ENCODE results near the gene PLCB3. TPM values are rescaled to one million over a fixed set of nuclear protein-coding genes. Genes with fewer than 3 reads are reported as not detected.

PLCB3 gene
- total and polyA plus RNA-seq, 2 experiments from 2014 or later = 19.0 to 23.5 TPM

DNA sequence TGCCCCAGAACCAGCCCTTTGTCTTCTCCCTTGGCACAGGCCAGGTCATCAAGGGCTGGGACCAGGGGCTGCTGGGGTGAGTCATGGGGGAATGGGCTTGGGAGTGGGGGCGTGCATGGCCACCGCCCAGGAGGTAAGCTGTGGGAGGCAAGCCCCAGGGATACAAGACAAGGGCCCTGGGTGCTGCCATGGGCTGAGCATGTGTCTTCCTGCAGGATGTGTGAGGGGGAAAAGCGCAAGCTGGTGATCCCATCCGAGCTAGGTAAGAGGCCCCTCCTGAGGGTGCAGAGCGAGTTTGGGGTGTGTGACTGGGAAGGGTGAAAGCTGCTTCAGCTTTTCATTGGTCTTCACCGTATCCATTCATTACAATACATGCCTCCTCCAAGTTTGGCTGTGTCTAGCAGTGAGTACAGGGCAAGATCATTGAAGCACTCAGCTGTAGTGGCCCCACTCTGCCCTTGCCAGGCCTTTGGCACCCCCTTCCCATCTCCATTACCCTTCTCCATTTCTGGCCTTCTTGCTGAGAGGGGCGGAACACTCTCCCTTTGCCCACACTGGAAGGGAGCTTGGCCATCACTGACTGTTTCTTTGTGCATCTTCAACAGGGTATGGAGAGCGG lies 8.0 kb upstream of the PLCB3 start:
- Histone ChIP-seq H3K4me3 (no peak overlapping the region), H2AFZ (no peak overlapping the region), H3K4me2 (peak overlapping the region; percentile 80), H3K4me1 (ENCODE audit: insufficient read depth) (peaks cover 23% of the 10 kb centered on the region), H3K9me3 (ENCODE audit: low read depth) (no peaks in the 10 kb centered on the region), H3K9me2 (replicated peaks; ENCODE audit: insufficient read depth) (no peaks in the 10 kb centered on the region), H3K27ac (no peak overlapping the region), H4K20me1 (ENCODE audit: insufficient read depth, poor library complexity, severe bottlenecking) (no peaks in the 10 kb centered on the region), H3K79me2 (peaks cover 29% of the 10 kb centered on the region), H3K27me3 (no peaks in the 10 kb centered on the region), H3K36me3 (replicated peaks; ENCODE audit: insufficient read depth, low read depth) (no peaks in the 10 kb centered on the region)
- TF ChIP-seq CTCF (IDR thresholded peaks at IDR 0.05; ENCODE audit: poor library complexity) (no peak), EZH2phosphoT487 (IDR thresholded peaks at IDR 0.05; ENCODE audit: low read depth, severe bottlenecking, unreplicated experiment) (no peak), EZH2 (IDR thresholded peaks at IDR 0.05; ENCODE audit: borderline replicate concordance) (no peak)
- WGBS (ENCODE audit: low lambda C conversion rate, missing lambda C conversion rate) = 93% methylated on average over 8 of the region's 8 CpGs
- no peak for DNase-seq (ENCODE audit: low spot score)

GRCh38 chr11:64244107-64244506 lies 7.2 kb upstream of the PLCB3 start:
- H3K4me2 ChIP-seq = no peak overlapping the region
- H3K27me3 ChIP-seq = no peaks in the 10 kb centered on the region
- no peaks in the 10 kb centered on the region for H3K9me2 ChIP-seq (replicated peaks; ENCODE audit: insufficient read depth)
- H3K36me3 ChIP-seq (replicated peaks; ENCODE audit: insufficient read depth, low read depth) = no peaks in the 10 kb centered on the region
- H3K9me3 ChIP-seq (ENCODE audit: low read depth) = no peaks in the 10 kb centered on the region
- H2AFZ ChIP-seq = no peak overlapping the region
- TF ChIP-seq CTCF (IDR thresholded peaks at IDR 0.05; ENCODE audit: poor library complexity) (no peak), EZH2 (IDR thresholded peaks at IDR 0.05; ENCODE audit: borderline replicate concordance) (no peak), EZH2phosphoT487 (IDR thresholded peaks at IDR 0.05; ENCODE audit: low read depth, severe bottlenecking, unreplicated experiment) (no peak)
- H3K4me1 ChIP-seq (ENCODE audit: insufficient read depth) = peaks cover 23% of the 10 kb centered on the region
- no peak for DNase-seq (ENCODE audit: low spot score)
- peaks cover 29% of the 10 kb centered on the region for H3K79me2 ChIP-seq
- no peak overlapping the region for H3K27ac ChIP-seq
- no peak overlapping the region for H3K4me3 ChIP-seq
- no peaks in the 10 kb centered on the region for H4K20me1 ChIP-seq (ENCODE audit: insufficient read depth, poor library complexity, severe bottlenecking)
- 70% methylated on average over 5 of the region's 5 CpGs for WGBS (ENCODE audit: low lambda C conversion rate, missing lambda C conversion rate)

DNA sequence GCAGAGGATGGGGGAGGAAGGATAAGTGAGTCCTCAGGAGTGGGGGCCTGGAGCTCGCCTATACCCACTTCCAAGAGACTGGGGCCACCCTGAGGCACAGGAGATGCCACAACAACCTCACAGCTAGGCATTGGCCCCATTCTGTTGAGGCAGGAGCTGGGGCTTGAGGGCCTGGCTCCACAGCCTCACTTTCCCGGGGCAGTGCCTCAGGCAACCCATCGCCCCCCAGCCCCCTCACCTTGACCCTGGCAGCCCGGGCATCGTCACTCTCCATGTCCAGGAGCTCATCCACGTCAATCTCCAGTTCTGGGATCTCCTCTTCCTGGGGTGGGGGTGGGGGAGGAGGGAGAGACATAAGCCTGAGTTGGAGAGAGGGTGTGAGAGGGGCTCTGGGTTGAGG lies 6.4 kb upstream of the PLCB3 start:
- no peak for DNase-seq (ENCODE audit: low spot score)
- peak overlapping the region; percentile 96 for H3K27ac ChIP-seq
- no peaks in the 10 kb centered on the region for H3K9me3 ChIP-seq (ENCODE audit: low read depth)
- H3K27me3 ChIP-seq = no peaks in the 10 kb centered on the region
- H3K79me2 ChIP-seq = peaks cover 29% of the 10 kb centered on the region
- no peaks in the 10 kb centered on the region for H4K20me1 ChIP-seq (ENCODE audit: insufficient read depth, poor library complexity, severe bottlenecking)
- no peaks in the 10 kb centered on the region for H3K9me2 ChIP-seq (replicated peaks; ENCODE audit: insufficient read depth)
- peak overlapping the region; percentile 96 for H3K4me2 ChIP-seq
- peaks cover 19% of the 10 kb centered on the region for H3K4me1 ChIP-seq (ENCODE audit: insufficient read depth)
- no peak for TF ChIP-seq CTCF (IDR thresholded peaks at IDR 0.05; ENCODE audit: poor library complexity)
- TF ChIP-seq EZH2 (IDR thresholded peaks at IDR 0.05; ENCODE audit: borderline replicate concordance) = no peak
- no peak for TF ChIP-seq EZH2phosphoT487 (IDR thresholded peaks at IDR 0.05; ENCODE audit: low read depth, severe bottlenecking, unreplicated experiment)
- H2AFZ ChIP-seq = no peak overlapping the region
- H3K36me3 ChIP-seq (replicated peaks; ENCODE audit: insufficient read depth, low read depth) = no peaks in the 10 kb centered on the region
- no peak overlapping the region for H3K4me3 ChIP-seq
- 69% methylated on average over 6 of the region's 6 CpGs for WGBS (ENCODE audit: low lambda C conversion rate, missing lambda C conversion rate)

Data from hepatocyte (in vitro differentiated cells).